HEK293T (cell line): ENCODE measurements around the gene MRPL19.

Experiments
- ARNT ChIP-seq: fragments of 450-650 bp; IDR thresholded peaks from 2 replicates; pipeline ENCODE4 v1.6.1; 2017; ENCODE audit warnings: mild to moderate bottlenecking
- BHLHE40 ChIP-seq: fragments of 450-650 bp; IDR thresholded peaks from 2 replicates; pipeline ENCODE4 v1.6.1; 2016; ENCODE audit warnings: mild to moderate bottlenecking, moderate library complexity, borderline replicate concordance
- ELF4 ChIP-seq: fragments of 450-650 bp; IDR thresholded peaks from 2 replicates; pipeline ENCODE4 v1.6.1; 2017; ENCODE audit warnings: antibody characterized with exemption
- FOXM1 ChIP-seq: fragments of 450-650 bp; IDR thresholded peaks from 2 replicates; pipeline ENCODE4 v1.6.1; 2017; ENCODE audit warnings: mild to moderate bottlenecking, borderline replicate concordance
- HDGF ChIP-seq: fragments of 450-650 bp; IDR thresholded peaks from 2 replicates; pipeline ENCODE4 v1.6.1; 2017; ENCODE audit warnings: antibody characterized with exemption, borderline replicate concordance
- LEF1 ChIP-seq: fragments of 450-650 bp; IDR thresholded peaks from 2 replicates; pipeline ENCODE4 v1.6.1; 2017; ENCODE audit warnings: mild to moderate bottlenecking, borderline replicate concordance
- NFRKB ChIP-seq: fragments of 450-650 bp; IDR thresholded peaks from 2 replicates; pipeline ENCODE4 v1.6.1; 2016; ENCODE audit warnings: mild to moderate bottlenecking, moderate library complexity
- SP1 ChIP-seq: fragments of 450-650 bp; IDR thresholded peaks from 2 replicates; pipeline ENCODE4 v1.6.1; 2017
- SUZ12 ChIP-seq: fragments of 450-650 bp; IDR thresholded peaks from 2 replicates; pipeline ENCODE4 v1.6.1; 2016; ENCODE audit warnings: mild to moderate bottlenecking
- TARDBP ChIP-seq: fragments of 450-650 bp; IDR thresholded peaks from 2 replicates; pipeline ENCODE4 v1.6.1; 2016
- TF ChIP-seq, protein P1 (sequence below): fragments of 450-650 bp; IDR thresholded peaks from 2 replicates; pipeline ENCODE4 v1.6.1; 2016

DNA sequence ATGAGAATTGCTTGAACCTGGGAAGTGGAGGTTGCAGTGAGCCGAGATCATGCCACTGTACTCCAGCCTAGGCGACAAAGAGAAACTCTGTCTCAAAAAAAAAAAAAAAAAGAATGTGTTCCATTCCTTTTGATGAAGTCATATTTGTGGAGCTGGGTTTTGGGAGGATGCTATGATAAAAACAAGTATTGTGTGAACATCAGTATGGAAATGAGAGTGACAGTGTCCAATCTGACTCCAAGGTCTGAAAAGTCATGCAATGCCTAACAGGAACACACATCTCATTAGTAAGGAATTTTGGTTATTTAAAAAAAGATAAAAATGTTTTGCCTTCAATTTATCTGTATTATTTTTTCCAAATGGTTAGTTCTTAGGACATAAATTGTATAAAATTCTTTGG is 52.3 kb downstream of the MRPL19 start:
- TF ChIP-seq TARDBP, result no peak
- no peak for TF ChIP-seq ARNT
- no peak for TF ChIP-seq HDGF
- TF ChIP-seq ELF4, result no peak
- TF ChIP-seq SUZ12, result no peak
- no peak for TF ChIP-seq BHLHE40
- no peak for TF ChIP-seq NFRKB
- no peak for TF ChIP-seq FOXM1
- TF ChIP-seq SP1, result no peak
- TF ChIP-seq, protein P1, sequence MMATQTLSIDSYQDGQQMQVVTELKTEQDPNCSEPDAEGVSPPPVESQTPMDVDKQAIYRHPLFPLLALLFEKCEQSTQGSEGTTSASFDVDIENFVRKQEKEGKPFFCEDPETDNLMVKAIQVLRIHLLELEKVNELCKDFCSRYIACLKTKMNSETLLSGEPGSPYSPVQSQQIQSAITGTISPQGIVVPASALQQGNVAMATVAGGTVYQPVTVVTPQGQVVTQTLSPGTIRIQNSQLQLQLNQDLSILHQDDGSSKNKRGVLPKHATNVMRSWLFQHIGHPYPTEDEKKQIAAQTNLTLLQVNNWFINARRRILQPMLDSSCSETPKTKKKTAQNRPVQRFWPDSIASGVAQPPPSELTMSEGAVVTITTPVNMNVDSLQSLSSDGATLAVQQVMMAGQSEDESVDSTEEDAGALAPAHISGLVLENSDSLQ, result no peak
- no peak for TF ChIP-seq LEF1
